H9 (cell line): ENCODE measurements around the gene C1orf74. TPM values are rescaled to one million over a fixed set of nuclear protein-coding genes. Genes with fewer than 3 reads are reported as not detected.

Experiments
- DNase-seq: peaks from one replicate; pipeline ENCODE4 v3.0.0-alpha.2; 2017
- H2AFZ ChIP-seq: one replicate; pipeline ENCODE4 v1.6.1; 2013; ENCODE audit warnings: mild to moderate bottlenecking, low read length, control low read depth, moderate library complexity
- H2AK5ac ChIP-seq: 2 replicates; pipeline ENCODE4 v1.6.1; 2013; ENCODE audit warnings: low read length, control low read depth, mixed read lengths; ENCODE audit not compliant: insufficient read length
- H2BK120ac ChIP-seq: one replicate; pipeline ENCODE4 v1.6.1; 2013; ENCODE audit warnings: low read depth, mild to moderate bottlenecking, low read length, control low read depth, inconsistent platforms; ENCODE audit not compliant: poor library complexity, severe bottlenecking
- H2BK12ac ChIP-seq: 2 replicates; pipeline ENCODE4 v1.6.1; 2013; ENCODE audit warnings: low read length, control low read depth, mixed read lengths, low read depth; ENCODE audit not compliant: insufficient read length
- H2BK15ac ChIP-seq: 2 replicates; pipeline ENCODE4 v1.6.1; 2013; ENCODE audit warnings: low read depth, low read length, control low read depth
- H2BK20ac ChIP-seq: one replicate; pipeline ENCODE4 v1.6.1; 2013; ENCODE audit warnings: low read depth, mild to moderate bottlenecking, low read length, control low read depth, inconsistent platforms; ENCODE audit not compliant: poor library complexity, severe bottlenecking
- H2BK5ac ChIP-seq: 2 replicates; pipeline ENCODE4 v1.6.1; 2013; ENCODE audit warnings: low read length, control low read depth, mixed read lengths; ENCODE audit not compliant: insufficient read length
- H3K14ac ChIP-seq: 2 replicates; pipeline ENCODE4 v1.6.1; 2013; ENCODE audit warnings: low read length, control low read depth; ENCODE audit not compliant: insufficient read depth
- H3K18ac ChIP-seq: 2 replicates; pipeline ENCODE4 v1.6.1; 2013; ENCODE audit warnings: low read depth, mild to moderate bottlenecking, mixed read lengths, low read length, control low read depth; ENCODE audit not compliant: insufficient read length
- H3K23ac ChIP-seq: 2 replicates; pipeline ENCODE4 v1.6.1; 2013; ENCODE audit warnings: low read length, control low read depth, mixed read lengths, low read depth; ENCODE audit not compliant: insufficient read length
- H3K23me2 ChIP-seq: 2 replicates; pipeline ENCODE4 v1.6.1; 2013; ENCODE audit warnings: low read depth, mild to moderate bottlenecking, mixed read lengths, low read length, control low read depth; ENCODE audit not compliant: insufficient read length, poor library complexity, severe bottlenecking
- H3K27ac ChIP-seq: 2 replicates; pipeline ENCODE4 v1.5.1; 2013; ENCODE audit warnings: low read length, control low read depth, mixed read lengths, low read depth; ENCODE audit not compliant: insufficient read length
- H3K27me3 ChIP-seq: 2 replicates; pipeline ENCODE4 v1.6.1; 2013; ENCODE audit warnings: low read length, control low read depth, inconsistent platforms; ENCODE audit not compliant: insufficient read depth
- H3K4ac ChIP-seq: 2 replicates; pipeline ENCODE4 v1.6.1; 2013; ENCODE audit warnings: low read depth, mild to moderate bottlenecking, control low read depth, inconsistent platforms, low read length, moderate library complexity
- H3K4me1 ChIP-seq: 2 replicates; pipeline ENCODE4 v1.6.1; 2013; ENCODE audit warnings: low read length, control low read depth, inconsistent platforms; ENCODE audit not compliant: insufficient read depth
- H3K4me2 ChIP-seq: 2 replicates; pipeline ENCODE4 v1.6.1; 2013; ENCODE audit warnings: low read length, control low read depth, mixed read lengths; ENCODE audit not compliant: insufficient read length, insufficient read depth
- H3K56ac ChIP-seq: 2 replicates; pipeline ENCODE4 v1.6.1; 2013; ENCODE audit warnings: low read depth, mild to moderate bottlenecking, mixed read lengths, low read length, control low read depth; ENCODE audit not compliant: insufficient read length
- H3K79me1 ChIP-seq: 2 replicates; pipeline ENCODE4 v1.6.1; 2013; ENCODE audit warnings: low read depth, mild to moderate bottlenecking, moderate library complexity, low read length, control low read depth, inconsistent platforms; ENCODE audit not compliant: insufficient read depth, poor library complexity, severe bottlenecking
- H3K79me2 ChIP-seq: 2 replicates; pipeline ENCODE4 v1.6.1; 2013; ENCODE audit warnings: low read length, control low read depth, inconsistent platforms; ENCODE audit not compliant: insufficient read depth
- H3K9ac ChIP-seq: 2 replicates; pipeline ENCODE4 v1.6.1; 2013; ENCODE audit warnings: low read length, control low read depth, mixed read lengths; ENCODE audit not compliant: insufficient read length; ENCODE audit errors: extremely low read depth
- H3K9me3 ChIP-seq: one replicate; pipeline ENCODE4 v1.6.1; 2013; ENCODE audit warnings: low read depth, low read length, inconsistent platforms; ENCODE audit not compliant: control insufficient read depth
- H3T11ph ChIP-seq: one replicate; pipeline ENCODE4 v1.6.1; 2013; ENCODE audit warnings: mild to moderate bottlenecking, low read length, control low read depth, inconsistent platforms
- H4K20me1 ChIP-seq: one replicate; pipeline ENCODE4 v1.6.1; 2013; ENCODE audit not compliant: control insufficient read depth, insufficient read length, insufficient read depth
- H4K5ac ChIP-seq: 2 replicates; pipeline ENCODE4 v1.6.1; 2013; ENCODE audit warnings: low read depth, mild to moderate bottlenecking, mixed read lengths, low read length, control low read depth; ENCODE audit not compliant: insufficient read length
- H4K8ac ChIP-seq: replicated peaks from 2 replicates; pipeline ENCODE4 v1.6.1; 2013; ENCODE audit warnings: low read length, control low read depth, mixed read lengths, low read depth; ENCODE audit not compliant: insufficient read length
- H4K91ac ChIP-seq: 2 replicates; pipeline ENCODE4 v1.6.1; 2013; ENCODE audit warnings: low read depth, mild to moderate bottlenecking, moderate library complexity, mixed read lengths, low read length, control low read depth; ENCODE audit not compliant: insufficient read length
- H3K27ac Mint-ChIP-seq, 3 experiments: 2 replicates in 2 of 3; 3 replicates in 1 of 3; pipeline ENCODE4 v1.8.0; 2020 to 2021; ENCODE audit warnings: mixed read lengths in 3 of 3, mild to moderate bottlenecking in 1 of 3, moderate library complexity in 1 of 3
- H3K27me3 Mint-ChIP-seq: 2 replicates; pipeline ENCODE4 v1.8.0; 2021; ENCODE audit warnings: low read depth, mild to moderate bottlenecking, moderate library complexity, mixed read lengths
- H3K36me3 Mint-ChIP-seq, 3 experiments: 2 replicates in 2 of 3; 3 replicates in 1 of 3; pipeline ENCODE4 v1.8.0; 2020 to 2021; ENCODE audit warnings: low read depth in 3 of 3, mixed read lengths in 3 of 3; ENCODE audit not compliant: insufficient read depth in 1 of 3
- H3K4me1 Mint-ChIP-seq, 2 experiments: 2 replicates each; pipeline ENCODE4 v1.8.0; 2020; ENCODE audit warnings: mixed read lengths in 2 of 2
- H3K4me3 Mint-ChIP-seq, 2 experiments: 2 replicates in 1 of 2; 3 replicates in 1 of 2; pipeline ENCODE4 v1.8.0; 2020 to 2021; ENCODE audit warnings: mild to moderate bottlenecking in 2 of 2, mixed read lengths in 2 of 2, moderate library complexity in 1 of 2
- H3K9me3 Mint-ChIP-seq, 2 experiments: 2 replicates in 1 of 2; 3 replicates in 1 of 2; pipeline ENCODE4 v1.8.0; 2020; ENCODE audit warnings: mild to moderate bottlenecking in 2 of 2, mixed read lengths in 2 of 2, moderate library complexity in 1 of 2
- WGBS: extraction: QIAGEN DNeasy Blood & Tissue Kit; methylation state at CpG from one replicate; pipeline ENCODE4 v1.1.7; 2013; ENCODE audit warnings: missing lambda C conversion rate, low lambda C conversion rate, mixed read lengths; ENCODE audit not compliant: insufficient read length; ENCODE audit errors: extremely low coverage; 5-methylcytosine and 5-hydroxymethylcytosine counted together
- total RNA-seq: library from RNA; stranded (reverse); gene quantifications from 2 replicates; pipeline ENCODE4 v1.2.1, GENCODE V29; 2021
- TF ChIP-seq, protein P1 (sequence below): fragments of 200-600 bp; sonication (generic); conservative IDR thresholded peaks from 3 replicates; pipeline ENCODE4 v1.8.0; 2021; ENCODE audit warnings: antibody characterized with exemption, mild to moderate bottlenecking

The C1orf74 gene
- total RNA-seq, 1 experiment from 2014 or later = 2.4 TPM

DNA sequence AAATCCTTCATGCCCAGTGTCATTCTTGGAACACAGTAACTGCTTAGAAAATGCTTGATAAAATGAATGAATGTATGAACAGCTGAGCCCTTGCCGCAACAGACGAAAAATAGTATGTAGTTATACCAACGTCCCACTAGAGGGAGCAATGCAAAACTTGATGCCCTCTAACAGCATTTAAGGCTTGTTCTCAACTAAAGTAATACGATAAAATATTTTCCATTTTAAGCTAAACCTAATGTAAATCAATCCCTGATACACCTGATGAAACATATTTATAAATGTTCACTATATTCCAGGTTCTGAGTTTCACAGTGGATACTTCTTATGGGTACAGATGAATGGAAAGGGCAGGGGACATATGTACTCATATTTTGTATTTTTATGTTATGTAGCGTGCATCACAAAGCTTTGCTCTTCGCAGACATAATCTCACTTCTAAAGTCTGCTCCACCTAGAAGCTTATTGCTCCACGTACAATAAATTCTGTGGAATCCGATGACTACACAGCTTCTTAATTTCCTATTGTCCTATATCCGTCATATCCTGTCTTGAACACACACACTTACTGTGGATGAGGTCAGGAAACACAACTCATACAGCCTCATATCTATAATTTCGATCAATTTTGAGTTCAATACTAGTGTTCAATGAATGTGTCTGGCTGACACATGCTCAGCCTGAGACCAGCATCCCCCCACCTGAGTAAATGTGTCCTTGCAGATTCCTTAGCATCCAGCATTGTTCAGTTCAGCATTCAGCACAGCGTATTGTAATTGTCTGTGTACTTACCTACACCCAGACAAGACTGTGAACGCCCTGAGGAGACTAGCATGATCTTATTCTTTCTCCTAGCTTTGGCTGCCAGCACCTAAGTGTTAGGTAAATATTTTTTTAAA is 39.0 kb upstream of the C1orf74 start:
- Mint-ChIP-seq H3K36me3 (no peaks in the 10 kb centered on the region), H3K9me3 (peaks cover 0 to 3% of the 10 kb centered on the region in 2 experiments; a peak in 1 of 5 replicates), H3K27ac (no peak overlapping the region; a peak in 1 of 7 replicates), H3K27me3 (peaks cover 29% of the 10 kb centered on the region), H3K4me3 (no peak overlapping the region), H3K4me1 (peaks cover 7 to 11% of the 10 kb centered on the region in 2 experiments)
- no CpG with 5 or more reads among the region's 12 CpGs for WGBS
- no peaks in the 10 kb centered on the region for H3K79me1 ChIP-seq
- H3K9me3 ChIP-seq = no peaks in the 10 kb centered on the region
- no peaks in the 10 kb centered on the region for H3K23me2 ChIP-seq
- H3K18ac ChIP-seq = no peak overlapping the region
- no peak overlapping the region for H2AK5ac ChIP-seq
- no peak overlapping the region for H3K23ac ChIP-seq
- no peak overlapping the region for H3K56ac ChIP-seq
- H3K9ac ChIP-seq = no peak overlapping the region
- H3T11ph ChIP-seq = no peak overlapping the region
- no peak overlapping the region for H2BK5ac ChIP-seq
- H3K4ac ChIP-seq = no peak overlapping the region
- H2AFZ ChIP-seq = no peak overlapping the region
- H3K27ac ChIP-seq = no peak overlapping the region
- H2BK20ac ChIP-seq = no peak overlapping the region
- TF ChIP-seq, protein P1, sequence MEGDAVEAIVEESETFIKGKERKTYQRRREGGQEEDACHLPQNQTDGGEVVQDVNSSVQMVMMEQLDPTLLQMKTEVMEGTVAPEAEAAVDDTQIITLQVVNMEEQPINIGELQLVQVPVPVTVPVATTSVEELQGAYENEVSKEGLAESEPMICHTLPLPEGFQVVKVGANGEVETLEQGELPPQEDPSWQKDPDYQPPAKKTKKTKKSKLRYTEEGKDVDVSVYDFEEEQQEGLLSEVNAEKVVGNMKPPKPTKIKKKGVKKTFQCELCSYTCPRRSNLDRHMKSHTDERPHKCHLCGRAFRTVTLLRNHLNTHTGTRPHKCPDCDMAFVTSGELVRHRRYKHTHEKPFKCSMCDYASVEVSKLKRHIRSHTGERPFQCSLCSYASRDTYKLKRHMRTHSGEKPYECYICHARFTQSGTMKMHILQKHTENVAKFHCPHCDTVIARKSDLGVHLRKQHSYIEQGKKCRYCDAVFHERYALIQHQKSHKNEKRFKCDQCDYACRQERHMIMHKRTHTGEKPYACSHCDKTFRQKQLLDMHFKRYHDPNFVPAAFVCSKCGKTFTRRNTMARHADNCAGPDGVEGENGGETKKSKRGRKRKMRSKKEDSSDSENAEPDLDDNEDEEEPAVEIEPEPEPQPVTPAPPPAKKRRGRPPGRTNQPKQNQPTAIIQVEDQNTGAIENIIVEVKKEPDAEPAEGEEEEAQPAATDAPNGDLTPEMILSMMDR = peak; percentile 83
- no peak overlapping the region for H3K4me2 ChIP-seq
- H2BK15ac ChIP-seq = no peak overlapping the region
- no peak overlapping the region for H2BK12ac ChIP-seq
- H4K91ac ChIP-seq = no peak overlapping the region
- H2BK120ac ChIP-seq = no peak overlapping the region
- H3K4me1 ChIP-seq = no peaks in the 10 kb centered on the region
- DNase-seq = no peak
- no peaks in the 10 kb centered on the region for H4K20me1 ChIP-seq
- H3K14ac ChIP-seq = no peak overlapping the region
- no peak overlapping the region for H4K5ac ChIP-seq
- no peaks in the 10 kb centered on the region for H3K79me2 ChIP-seq
- H4K8ac ChIP-seq = no peak overlapping the region
- no peaks in the 10 kb centered on the region; the same call in 1 of the 2 replicates for H3K27me3 ChIP-seq
